HG03354 (cell line): ENCODE data around the gene MRM2.

Experiments
- ATAC-seq: cut with Tn5 transposase; IDR thresholded peaks from one replicate; pipeline ENCODE4 v1.9.1; 2021; ENCODE audit warnings: mild to moderate bottlenecking; ENCODE audit not compliant: unreplicated experiment, poor library complexity, severe bottlenecking

MRM2 gene

GRCh38 chr7:2241580-2242540 is at the start of gene MRM2, which contains the start of gene NUDT1:
MRM2 (minus strand) TSS chr7:2242205; CDS start chr7:2242169, 36 bp downstream.
NUDT1 (plus strand) TSS chr7:2242226; CDS start chr7:2244575, 2,349 bp downstream.
- ATAC-seq = peak; percentile 73

GRCh38 chr7:2290877-2291276 is 48.9 kb upstream of the MRM2 start:
- no peak for ATAC-seq

GRCh38 chr7:2289621-2290020 is 47.6 kb upstream of the MRM2 start:
- ATAC-seq = no peak

- no peak for ATAC-seq
These were observed 47.1 kb upstream of the MRM2 start for GRCh38 chr7:2289111-2289586.

- ATAC-seq = peak; percentile 81
These were observed 46.5 kb upstream of the MRM2 start for GRCh38 chr7:2288503-2288902.

GRCh38 chr7:2287745-2288144 is 45.7 kb upstream of the MRM2 start:
- ATAC-seq = no peak

GRCh38 chr7:2283074-2283473 is 41.1 kb upstream of the MRM2 start:
- ATAC-seq = no peak

- ATAC-seq = no peak
These were observed 40.3 kb upstream of the MRM2 start for GRCh38 chr7:2282185-2282751.

GRCh38 chr7:2281541-2281940 is 39.5 kb upstream of the MRM2 start:
- ATAC-seq = no peak

GRCh38 chr7:2280424-2280823 is 38.4 kb upstream of the MRM2 start:
- ATAC-seq = no peak

GRCh38 chr7:2279896-2280295 is 37.9 kb upstream of the MRM2 start:
- ATAC-seq = no peak

- ATAC-seq = no peak
These were observed 36.0 kb upstream of the MRM2 start for GRCh38 chr7:2278026-2278425.

GRCh38 chr7:2276107-2276506 is 34.1 kb upstream of the MRM2 start:
- no peak for ATAC-seq

- no peak for ATAC-seq
These were observed 33.1 kb upstream of the MRM2 start for GRCh38 chr7:2275101-2275500.

GRCh38 chr7:2274666-2275065 is 32.7 kb upstream of the MRM2 start:
- ATAC-seq = no peak

- ATAC-seq = no peak
These were observed 31.9 kb upstream of the MRM2 start for GRCh38 chr7:2273866-2274265.

GRCh38 chr7:2272031-2272430 is 30.0 kb upstream of the MRM2 start:
- no peak for ATAC-seq

GRCh38 chr7:2271273-2272026 is 29.4 kb upstream of the MRM2 start:
- ATAC-seq = no peak

- ATAC-seq = no peak
These were observed 28.5 kb upstream of the MRM2 start for GRCh38 chr7:2270495-2270894.

GRCh38 chr7:2269991-2270460 is 28.0 kb upstream of the MRM2 start:
- ATAC-seq = no peak
